Caco-2 (cell line): Measurements from ENCODE around the gene DAB1. TPM values are rescaled to one million over a fixed set of nuclear protein-coding genes. Genes with fewer than 3 reads are reported as not detected.

Experiments
- BruUV-seq: library from RNA; stranded (reverse); fragments of 400-500 nt; replicated peaks from 2 replicates; lab custom pipeline; 2021; lab: Mats Ljungman, UMichigan
- CTCF ChIA-PET: fragments of 300-600 bp; sonication (Branson Sonifier 250); formaldehyde crosslinking; loops from one replicate; lab custom pipeline; 2022; ENCODE audit warnings: antibody characterized with exemption; lab: Charles Lee
- POLR2A ChIA-PET: fragments of 300-600 bp; sonication (Branson Sonifier 250); formaldehyde crosslinking; loops from one replicate; lab custom pipeline; 2022; ENCODE audit warnings: antibody characterized with exemption; lab: Charles Lee
- DNase-seq, 2 experiments: peaks; one replicate each; pipeline versions ENCODE4 v3.0.0 to v3.0.0-alpha.2; 2020 to 2022
- H3K27me3 ChIP-seq: replicated peaks from 2 replicates; pipeline ENCODE4 v1.6.0; 2011; ENCODE audit warnings: low read length; ENCODE audit not compliant: control insufficient read depth, insufficient read depth
- H3K36me3 ChIP-seq: 2 replicates; pipeline ENCODE4 v1.5.1; 2011; ENCODE audit warnings: low read length; ENCODE audit not compliant: control insufficient read depth, insufficient read depth
- H3K4me1 ChIP-seq: fragments of 250-450 bp; sonication (Bioruptor Pico); 2 replicates; pipeline ENCODE4 v1.5.1; 2020; ENCODE audit warnings: mild to moderate bottlenecking
- H3K4me3 ChIP-seq: 2 replicates; pipeline ENCODE4 v1.5.1; 2011; ENCODE audit warnings: low read depth, mild to moderate bottlenecking, control low read depth, low read length
- H3K9me3 ChIP-seq: fragments of 250-450 bp; sonication (Bioruptor Pico); 2 replicates; pipeline ENCODE4 v1.5.1; 2020; ENCODE audit warnings: mild to moderate bottlenecking, moderate library complexity
- H3K27ac Mint-ChIP-seq: one replicate; pipeline ENCODE4 v1.8.0; 2022; ENCODE audit warnings: mixed read lengths; ENCODE audit not compliant: unreplicated experiment
- H3K27me3 Mint-ChIP-seq: one replicate; pipeline ENCODE4 v1.8.0; 2022; ENCODE audit warnings: mixed read lengths; ENCODE audit not compliant: insufficient read depth, unreplicated experiment
- H3K36me3 Mint-ChIP-seq: one replicate; pipeline ENCODE4 v1.8.0; 2022; ENCODE audit warnings: mild to moderate bottlenecking, mixed read lengths; ENCODE audit not compliant: insufficient read depth, unreplicated experiment
- H3K4me1 Mint-ChIP-seq: one replicate; pipeline ENCODE4 v1.8.0; 2022; ENCODE audit warnings: low read depth, mixed read lengths; ENCODE audit not compliant: unreplicated experiment
- H3K4me3 Mint-ChIP-seq: one replicate; pipeline ENCODE4 v1.8.0; 2022; ENCODE audit warnings: mild to moderate bottlenecking, moderate library complexity, mixed read lengths; ENCODE audit not compliant: unreplicated experiment
- H3K9me3 Mint-ChIP-seq: one replicate; pipeline ENCODE4 v1.8.0; 2022; ENCODE audit warnings: mixed read lengths; ENCODE audit not compliant: unreplicated experiment
- CTCF ChIP-seq, 2 experiments: fragments of 200-600 bp in 1 of 2; IDR thresholded peaks; 1 replicate in 1 of 2; 2 replicates in 1 of 2; pipeline versions ENCODE4 v1.5.1 to v1.8.0; 2011 to 2022; ENCODE audit warnings: antibody characterized with exemption in 1 of 2, control low read depth in 1 of 2, inconsistent platforms in 1 of 2, low read depth in 1 of 2, low read length in 1 of 2, mild to moderate bottlenecking in 1 of 2, moderate library complexity in 1 of 2; ENCODE audit not compliant: insufficient read depth in 1 of 2, severe bottlenecking in 1 of 2, unreplicated experiment in 1 of 2
- intact Hi-C: fragments of 100-400 bp; cut with micrococcal nuclease; formaldehyde crosslinking; loops from one replicate; pipeline ENCODE4 v1.10.0; 2022; ENCODE audit not compliant: unreplicated experiment
- total RNA-seq: library from RNA; stranded (reverse); gene quantifications from 2 replicates; pipeline ENCODE4 v1.2.3, GENCODE V29; 2022

DAB1 gene
- total RNA-seq, 1 experiment from 2014 or later: 0.32 TPM

DNA sequence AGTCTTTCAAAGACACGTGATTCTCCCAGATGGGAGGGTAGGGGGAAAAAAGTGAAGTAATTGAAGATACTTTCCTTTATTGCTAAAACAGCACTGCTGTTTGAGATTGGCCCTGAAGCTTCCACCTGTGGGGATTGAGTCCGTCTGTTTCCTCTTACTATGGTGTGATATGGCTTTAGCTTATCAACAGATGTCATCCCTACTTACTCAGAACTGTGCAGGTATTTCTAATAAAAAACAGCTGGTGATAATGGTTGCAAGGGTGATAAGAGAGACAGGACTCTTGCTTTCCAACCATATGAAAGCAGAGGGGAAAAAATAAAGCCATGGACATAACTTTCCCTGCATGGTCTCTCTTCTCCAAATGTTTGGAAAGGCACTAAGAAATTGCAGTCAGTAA lies 416.4 kb downstream of the DAB1 start:
- no peak overlapping the region for H3K4me3 ChIP-seq
- no peaks in the 10 kb centered on the region for H3K27me3 ChIP-seq
- Mint-ChIP-seq H3K36me3 (no peaks in the 10 kb centered on the region), H3K4me3 (no peak overlapping the region), H3K27ac (no peak overlapping the region), H3K4me1 (peaks cover 11% of the 10 kb centered on the region), H3K27me3 (no peaks in the 10 kb centered on the region), H3K9me3 (no peaks in the 10 kb centered on the region)
- DNase-seq: no peak
- H3K9me3 ChIP-seq: no peaks in the 10 kb centered on the region
- no peak for TF ChIP-seq CTCF (IDR thresholded peaks at IDR 0.05; ENCODE audit: insufficient read depth in 1 of 2, low read depth in 1 of 2, low read length in 1 of 2, severe bottlenecking in 1 of 2, unreplicated experiment in 1 of 2)
- no TSS peak for BruUV-seq
- CTCF ChIA-PET: interaction anchor here (0.6 kb wide), 1 partner anchor 1156 kb away, joined by 3 read pairs; no protein-coding TSS in a partner anchor
- intact Hi-C loops: no loop called here
- POLR2A ChIA-PET: no interaction called here
- H3K4me1 ChIP-seq: no peaks in the 10 kb centered on the region
- H3K36me3 ChIP-seq: no peaks in the 10 kb centered on the region

DNA sequence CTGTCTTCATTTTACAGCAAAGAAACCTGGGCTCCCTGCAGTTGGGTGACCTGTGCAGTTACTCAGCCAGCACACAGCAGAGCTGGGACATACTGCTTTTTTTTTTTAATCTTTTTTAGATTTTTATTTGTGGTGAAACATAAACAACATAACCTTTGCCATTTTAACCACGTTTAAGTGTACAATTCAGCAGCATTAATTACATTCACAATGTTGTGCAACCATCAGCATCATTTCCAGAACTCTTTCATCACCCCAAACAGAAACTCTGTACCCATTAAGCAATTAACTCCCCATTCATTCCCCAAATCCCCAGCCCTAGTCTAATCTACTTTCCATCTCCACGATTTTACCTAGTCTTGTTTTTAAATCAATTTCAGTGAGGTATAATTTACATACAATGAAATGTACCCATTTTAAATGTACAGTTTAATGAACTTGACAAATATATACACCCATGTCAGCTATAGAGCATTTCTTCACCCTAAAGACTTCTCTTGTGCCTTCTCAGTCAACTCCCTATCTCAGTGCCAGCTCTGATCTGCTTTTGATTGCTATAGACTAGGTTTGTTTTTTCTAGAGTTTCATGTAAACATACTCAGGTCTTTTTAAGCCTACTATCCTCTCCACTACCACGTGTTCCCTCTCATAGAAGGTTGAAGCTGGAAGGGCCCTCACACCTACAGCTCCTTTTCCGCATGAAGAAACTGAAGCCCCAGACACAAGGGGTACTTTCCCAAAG lies 420.3 kb downstream of the DAB1 start:
- intact Hi-C loops: no loop called here
- CTCF ChIA-PET: interaction anchor here (0.5 kb wide), 1 partner anchor 420 kb away, joined by 3 read pairs; the partner anchor contains the start of gene DAB1
- DNase-seq: no peak
- Histone ChIP-seq H3K4me3 (no peak overlapping the region), H3K4me1 (no peaks in the 10 kb centered on the region), H3K27me3 (no peaks in the 10 kb centered on the region), H3K9me3 (no peaks in the 10 kb centered on the region), H3K36me3 (no peaks in the 10 kb centered on the region)
- H3K27me3 Mint-ChIP-seq: no peaks in the 10 kb centered on the region
- H3K9me3 Mint-ChIP-seq: no peaks in the 10 kb centered on the region
- peak overlapping the region; percentile 34 for H3K27ac Mint-ChIP-seq
- BruUV-seq: no TSS peak
- peaks cover 11% of the 10 kb centered on the region for H3K4me1 Mint-ChIP-seq
- no peak overlapping the region for H3K4me3 Mint-ChIP-seq
- POLR2A ChIA-PET: no interaction called here
- H3K36me3 Mint-ChIP-seq: no peaks in the 10 kb centered on the region
- no peak for TF ChIP-seq CTCF (IDR thresholded peaks at IDR 0.05; ENCODE audit: insufficient read depth in 1 of 2, low read depth in 1 of 2, low read length in 1 of 2, severe bottlenecking in 1 of 2, unreplicated experiment in 1 of 2)

- Histone ChIP-seq H3K36me3 (no peaks in the 10 kb centered on the region), H3K27me3 (no peaks in the 10 kb centered on the region), H3K9me3 (no peaks in the 10 kb centered on the region), H3K4me3 (no peak overlapping the region), H3K4me1 (no peaks in the 10 kb centered on the region)
- no peak for TF ChIP-seq CTCF (IDR thresholded peaks at IDR 0.05; ENCODE audit: insufficient read depth in 1 of 2, low read depth in 1 of 2, low read length in 1 of 2, severe bottlenecking in 1 of 2, unreplicated experiment in 1 of 2)
- no peak for DNase-seq
- Mint-ChIP-seq H3K9me3 (no peaks in the 10 kb centered on the region), H3K36me3 (no peaks in the 10 kb centered on the region), H3K4me1 (no peaks in the 10 kb centered on the region), H3K27ac (no peak overlapping the region), H3K27me3 (no peaks in the 10 kb centered on the region), H3K4me3 (no peak overlapping the region)
- BruUV-seq: no TSS peak
- CTCF ChIA-PET: no interaction called here
- intact Hi-C loops: no loop called here
- POLR2A ChIA-PET: no interaction called here
Measured at GRCh38 chr1:56995414-56996100, 428.3 kb downstream of the DAB1 start.
